ENCODE results near the gene ELK4. TPM values are rescaled to one million over a fixed set of nuclear protein-coding genes. Genes with fewer than 3 reads are reported as not detected.

ELK4 gene
- 28.7 and 31.2 TPM in 2 replicates for total RNA-seq (2021)
- long read RNA-seq, partial matches to known transcripts = 0 of 7 reads
- long read RNA-seq, other reads (novel, unspliced or antisense) = 5 of 7 reads

GRCh38 chr1:205631768-205632668 lies at the start of gene ELK4:
TSS of gene ELK4 (minus strand) at chr1:205632011. CDS start at chr1:205623882, 8,129 bp downstream.
- H3K79me1 ChIP-seq (ENCODE audit: insufficient read depth, low read depth, low read length, poor library complexity, severe bottlenecking) = no peaks in the 10 kb centered on the region
- H3K4ac ChIP-seq (ENCODE audit: low read depth, low read length) = no peak within 1 kb of the TSS; the same call in 1 of the 2 replicates
- peaks cover 6% of the 10 kb centered on the region for H3K27me3 Mint-ChIP-seq (ENCODE audit: low read depth)
- H3K27ac ChIP-seq (ENCODE audit: insufficient read length, low read depth, low read length) = peak within 1 kb of the TSS; percentile 77
- no peak within 1 kb of the TSS for H4K5ac ChIP-seq (ENCODE audit: insufficient read length, low read depth, low read length)
- H3K9ac ChIP-seq (ENCODE audit: extremely low read depth, insufficient read length, low read length) = peak within 1 kb of the TSS; percentile 80
- H3K4me2 ChIP-seq (ENCODE audit: insufficient read depth, insufficient read length, low read length) = peak within 1 kb of the TSS; percentile 89
- H2BK15ac ChIP-seq (ENCODE audit: low read depth, low read length) = no peak within 1 kb of the TSS
- H3K27ac Mint-ChIP-seq = peak within 1 kb of the TSS; percentile 99 to 100 (median 100)
- no peaks in the 10 kb centered on the region for H3K9me3 ChIP-seq (ENCODE audit: control insufficient read depth, low read depth, low read length)
- no peak within 1 kb of the TSS for H4K8ac ChIP-seq (replicated peaks; ENCODE audit: insufficient read length, low read depth, low read length)
- H2AK5ac ChIP-seq (ENCODE audit: insufficient read length, low read length) = no peak within 1 kb of the TSS
- no peak within 1 kb of the TSS for H3K23ac ChIP-seq (ENCODE audit: insufficient read length, low read depth, low read length)
- H3T11ph ChIP-seq (ENCODE audit: low read length) = no peak within 1 kb of the TSS
- TF ChIP-seq CTCF (conservative IDR thresholded peaks at IDR 0.05) = peak; percentile 72
- peak within 1 kb of the TSS; percentile 98 for H3K14ac ChIP-seq (ENCODE audit: insufficient read depth, low read length)
- H3K27me3 ChIP-seq (ENCODE audit: insufficient read depth, low read length) = no peaks in the 10 kb centered on the region
- peak within 1 kb of the TSS; percentile 89 for H3K18ac ChIP-seq (ENCODE audit: insufficient read length, low read depth, low read length)
- H3K4me1 ChIP-seq (ENCODE audit: insufficient read depth, low read length) = no peaks in the 10 kb centered on the region
- H2BK12ac ChIP-seq (ENCODE audit: insufficient read length, low read depth, low read length) = no peak within 1 kb of the TSS
- peaks cover 8% of the 10 kb centered on the region for H3K23me2 ChIP-seq (ENCODE audit: insufficient read length, low read depth, low read length, poor library complexity, severe bottlenecking)
- H3K4me1 Mint-ChIP-seq = peaks cover 18 to 19% of the 10 kb centered on the region in 2 experiments
- no peak within 1 kb of the TSS for H3K56ac ChIP-seq (ENCODE audit: insufficient read length, low read depth, low read length)
- peaks cover 16% of the 10 kb centered on the region; the same call in 1 of the 2 replicates for H3K79me2 ChIP-seq (ENCODE audit: insufficient read depth, low read length)
- H2AFZ ChIP-seq (ENCODE audit: low read length) = no peak within 1 kb of the TSS
- H3K36me3 Mint-ChIP-seq (ENCODE audit: insufficient read depth in 1 of 3, low read depth in 3 of 3) = peaks cover under 1 to 3% (median 1%) of the 10 kb centered on the region in 3 experiments; a peak in 4 of 7 replicates
- WGBS (ENCODE audit: extremely low coverage, insufficient read length, low lambda C conversion rate) = no CpG with 5 or more reads among the region's 83 CpGs
- peak; percentile 99 for DNase-seq
- H4K20me1 ChIP-seq (ENCODE audit: control insufficient read depth, insufficient read depth, insufficient read length) = no peaks in the 10 kb centered on the region
- no peak within 1 kb of the TSS for H2BK20ac ChIP-seq (ENCODE audit: low read depth, low read length, poor library complexity, severe bottlenecking)
- H2BK5ac ChIP-seq (ENCODE audit: insufficient read length, low read length) = no peak within 1 kb of the TSS
- H3K9me3 Mint-ChIP-seq = no peaks in the 10 kb centered on the region; a peak in 1 of 5 replicates
- H3K4me3 Mint-ChIP-seq = peak within 1 kb of the TSS; percentile 95 to 97
- H4K91ac ChIP-seq (ENCODE audit: insufficient read length, low read depth, low read length) = no peak within 1 kb of the TSS
- H2BK120ac ChIP-seq (ENCODE audit: low read depth, low read length, poor library complexity, severe bottlenecking) = no peak within 1 kb of the TSS
